PC-3 (cell line): ENCODE measurements around the gene LHFPL6. TPM values are rescaled to one million over a fixed set of nuclear protein-coding genes. Genes with fewer than 3 reads are reported as not detected.

Experiments used
- ATAC-seq: fragments of 200-7000 bp; cut with Tn5 transposase; 2 replicates; pipeline ENCODE4 v1.9.1; 2020; ENCODE audit warnings: mild to moderate bottlenecking, moderate library complexity
- BruUV-seq: library from RNA; stranded (reverse); fragments of 400-500 nt; replicated peaks from 2 replicates; lab custom pipeline; 2021; lab: Mats Ljungman, UMichigan
- CTCF ChIA-PET: fragments of 300-600 bp; sonication (Branson Sonifier 250); formaldehyde crosslinking; loops from one replicate; lab custom pipeline; 2022; ENCODE audit warnings: antibody characterized with exemption; lab: Charles Lee
- POLR2A ChIA-PET: fragments of 300-600 bp; sonication (Branson Sonifier 250); formaldehyde crosslinking; loops from one replicate; lab custom pipeline; 2022; ENCODE audit warnings: antibody characterized with exemption; ENCODE audit not compliant: unreplicated experiment; lab: Charles Lee
- DNase-seq: peaks from one replicate; pipeline ENCODE4 v3.0.0-alpha.2; 2015
- H2AFZ ChIP-seq: fragments of 300-600 bp; sonication (generic); 2 replicates; pipeline ENCODE4 v1.6.0; 2016; ENCODE audit warnings: antibody characterized with exemption, low read length
- H3F3A ChIP-seq: fragments of 300-600 bp; sonication (generic); one replicate; pipeline ENCODE4 v1.6.0; 2017; ENCODE audit warnings: antibody characterized with exemption, low read length, control low read depth, mild to moderate bottlenecking; ENCODE audit not compliant: unreplicated experiment
- H3K27ac ChIP-seq: fragments of 300-600 bp; sonication (generic); 2 replicates; pipeline ENCODE4 v1.5.1; 2016; ENCODE audit warnings: mild to moderate bottlenecking, low read length
- H3K27me3 ChIP-seq: fragments of 300-600 bp; sonication (generic); 2 replicates; pipeline ENCODE4 v1.6.1; 2016; ENCODE audit warnings: low read length, mixed read lengths
- H3K36me3 ChIP-seq: fragments of 300-600 bp; sonication (generic); 2 replicates; pipeline ENCODE4 v1.6.1; 2016; ENCODE audit warnings: low read depth, mixed run types, low read length, mixed read lengths
- H3K4me1 ChIP-seq: fragments of 300-600 bp; sonication (generic); 2 replicates; pipeline ENCODE4 v1.5.1; 2016; ENCODE audit warnings: low read length; ENCODE audit not compliant: insufficient read depth
- H3K4me2 ChIP-seq: fragments of 300-600 bp; sonication (generic); 2 replicates; pipeline ENCODE4 v1.6.0; 2016; ENCODE audit warnings: low read length
- H3K4me3 ChIP-seq: fragments of 300-600 bp; sonication (generic); 2 replicates; pipeline ENCODE4 v1.5.1; 2016; ENCODE audit warnings: mild to moderate bottlenecking, low read length, mixed read lengths
- H3K79me2 ChIP-seq: fragments of 300-600 bp; sonication (generic); 2 replicates; pipeline ENCODE4 v1.6.1; 2017; ENCODE audit warnings: low read length, mixed read lengths
- H3K9ac ChIP-seq: fragments of 300-600 bp; sonication (generic); 2 replicates; pipeline ENCODE4 v1.6.0; 2016; ENCODE audit warnings: mild to moderate bottlenecking, low read length
- H3K9me2 ChIP-seq: fragments of 300-600 bp; sonication (generic); replicated peaks from 2 replicates; pipeline ENCODE4 v1.6.1; 2016; ENCODE audit warnings: mixed run types, low read length, mixed read lengths
- H3K9me3 ChIP-seq: fragments of 300-600 bp; sonication (generic); 2 replicates; pipeline ENCODE4 v1.6.1; 2016; ENCODE audit warnings: low read length, mixed read lengths
- H4K20me1 ChIP-seq: fragments of 300-600 bp; sonication (generic); 2 replicates; pipeline ENCODE4 v1.6.1; 2016; ENCODE audit warnings: low read length, mixed read lengths
- EZH2 ChIP-seq: fragments of 300-600 bp; sonication (generic); IDR thresholded peaks from one replicate; pipeline ENCODE4 v1.6.1; 2017; ENCODE audit warnings: antibody characterized with exemption, mild to moderate bottlenecking, low read length; ENCODE audit not compliant: unreplicated experiment
- EZH2phosphoT487 ChIP-seq: fragments of 300-600 bp; sonication (generic); IDR thresholded peaks from 2 replicates; pipeline ENCODE4 v1.6.1; 2018; ENCODE audit warnings: mild to moderate bottlenecking, antibody characterized with exemption, low read length, borderline replicate concordance
- intact Hi-C: fragments of 100-400 bp; cut with micrococcal nuclease; formaldehyde crosslinking; loops from 2 replicates; pipeline ENCODE4 v1.9.0; 2023
- total RNA-seq: library from RNA; depleted of rRNA; stranded (reverse); fragments of >200 nt; gene quantifications from 2 replicates; pipeline ENCODE4 v1.2.3, GENCODE V29; 2014
- TF ChIP-seq, protein P1 (sequence below): fragments of 300-600 bp; sonication (generic); conservative IDR thresholded peaks from 2 replicates; pipeline ENCODE4 v1.5.1; 2017; ENCODE audit warnings: antibody characterized with exemption, low read depth, mild to moderate bottlenecking, low read length

Gene LHFPL6
- total RNA-seq, 1 experiment from 2014 or later, result 7.8 TPM

DNA sequence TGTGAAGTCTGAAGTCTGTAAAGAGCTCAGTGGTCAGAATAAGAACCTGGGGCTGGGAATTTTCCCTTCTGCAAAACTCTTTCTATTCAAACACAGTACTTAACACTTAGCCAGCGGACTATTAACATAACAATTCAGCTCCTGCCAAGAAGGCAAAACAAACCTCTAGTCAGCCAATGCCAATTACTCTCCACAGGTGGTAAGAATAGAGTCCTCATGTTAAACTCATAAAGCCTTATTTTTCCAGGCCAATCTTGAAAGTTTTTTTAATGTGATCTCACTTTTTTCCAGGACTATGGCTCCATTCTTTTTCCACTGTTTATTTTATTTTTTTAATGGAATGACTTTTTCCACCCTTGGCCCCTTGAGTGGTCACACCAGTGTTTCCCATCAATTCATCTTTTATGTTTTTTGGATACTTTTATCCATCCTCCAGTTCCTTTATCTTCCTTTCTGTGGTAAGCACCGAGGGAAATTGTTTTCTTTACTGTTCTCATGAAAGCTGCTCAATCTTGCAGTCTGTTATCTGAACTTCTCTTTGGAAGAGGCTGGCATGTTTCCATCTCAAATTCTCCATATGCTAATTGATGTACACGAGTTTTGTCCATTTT, 217.3 kb downstream of the LHFPL6 start:
- no peak overlapping the region for H2AFZ ChIP-seq
- H3K9ac ChIP-seq, result no peak overlapping the region
- CTCF ChIA-PET, result no interaction called here
- no peaks in the 10 kb centered on the region for H3F3A ChIP-seq
- intact Hi-C loops, result no loop called here
- DNase-seq (no peak), ATAC-seq (no peak)
- H3K4me1 ChIP-seq, result no peaks in the 10 kb centered on the region
- no peak overlapping the region for H3K4me3 ChIP-seq
- H4K20me1 ChIP-seq, result no peaks in the 10 kb centered on the region
- POLR2A ChIA-PET, result no interaction called here
- BruUV-seq, result no TSS peak
- TF ChIP-seq, protein P1, sequence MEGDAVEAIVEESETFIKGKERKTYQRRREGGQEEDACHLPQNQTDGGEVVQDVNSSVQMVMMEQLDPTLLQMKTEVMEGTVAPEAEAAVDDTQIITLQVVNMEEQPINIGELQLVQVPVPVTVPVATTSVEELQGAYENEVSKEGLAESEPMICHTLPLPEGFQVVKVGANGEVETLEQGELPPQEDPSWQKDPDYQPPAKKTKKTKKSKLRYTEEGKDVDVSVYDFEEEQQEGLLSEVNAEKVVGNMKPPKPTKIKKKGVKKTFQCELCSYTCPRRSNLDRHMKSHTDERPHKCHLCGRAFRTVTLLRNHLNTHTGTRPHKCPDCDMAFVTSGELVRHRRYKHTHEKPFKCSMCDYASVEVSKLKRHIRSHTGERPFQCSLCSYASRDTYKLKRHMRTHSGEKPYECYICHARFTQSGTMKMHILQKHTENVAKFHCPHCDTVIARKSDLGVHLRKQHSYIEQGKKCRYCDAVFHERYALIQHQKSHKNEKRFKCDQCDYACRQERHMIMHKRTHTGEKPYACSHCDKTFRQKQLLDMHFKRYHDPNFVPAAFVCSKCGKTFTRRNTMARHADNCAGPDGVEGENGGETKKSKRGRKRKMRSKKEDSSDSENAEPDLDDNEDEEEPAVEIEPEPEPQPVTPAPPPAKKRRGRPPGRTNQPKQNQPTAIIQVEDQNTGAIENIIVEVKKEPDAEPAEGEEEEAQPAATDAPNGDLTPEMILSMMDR, result no peak
- TF ChIP-seq EZH2phosphoT487 (no peak), EZH2 (no peak)
- H3K79me2 ChIP-seq, result no peaks in the 10 kb centered on the region
- no peak overlapping the region for H3K27ac ChIP-seq
- H3K9me3 ChIP-seq, result no peaks in the 10 kb centered on the region
- H3K36me3 ChIP-seq, result no peaks in the 10 kb centered on the region
- no peaks in the 10 kb centered on the region for H3K9me2 ChIP-seq
- H3K27me3 ChIP-seq, result no peaks in the 10 kb centered on the region
- H3K4me2 ChIP-seq, result no peak overlapping the region

DNA sequence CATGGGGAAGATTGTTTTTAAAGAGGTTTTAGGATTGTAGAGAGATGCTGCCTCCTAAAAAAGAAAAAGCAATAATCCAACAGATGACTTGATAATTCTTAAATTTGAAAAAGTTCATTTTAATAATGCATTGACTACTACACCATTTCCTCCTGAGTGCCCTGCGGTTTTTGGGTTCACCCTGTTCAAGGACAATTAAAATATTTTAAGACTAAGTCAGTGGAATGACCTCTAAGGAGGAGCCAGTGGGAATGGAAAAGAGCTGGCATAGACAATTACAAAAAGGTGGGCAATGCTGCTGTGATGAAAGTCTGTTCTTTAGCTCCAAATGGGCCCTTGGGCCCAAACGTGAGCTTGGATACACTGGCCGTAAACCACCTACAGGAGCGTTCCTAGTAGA, 217.8 kb downstream of the LHFPL6 start:
- no peak overlapping the region for H3K27ac ChIP-seq
- no peaks in the 10 kb centered on the region for H3K79me2 ChIP-seq
- BruUV-seq, result no TSS peak
- no peaks in the 10 kb centered on the region for H3K4me1 ChIP-seq
- TF ChIP-seq, protein P1, result no peak
- TF ChIP-seq EZH2phosphoT487, result no peak
- TF ChIP-seq EZH2, result no peak
- no peaks in the 10 kb centered on the region for H3K36me3 ChIP-seq
- ChIA-PET POLR2A (no interaction called here), CTCF (no interaction called here)
- H3K9me2 ChIP-seq, result no peaks in the 10 kb centered on the region
- no peak overlapping the region for H3K4me3 ChIP-seq
- no peaks in the 10 kb centered on the region for H3F3A ChIP-seq
- DNase-seq, result no peak
- no peaks in the 10 kb centered on the region for H4K20me1 ChIP-seq
- H3K9ac ChIP-seq, result no peak overlapping the region
- H3K27me3 ChIP-seq, result no peaks in the 10 kb centered on the region
- H3K4me2 ChIP-seq, result no peak overlapping the region
- no peaks in the 10 kb centered on the region for H3K9me3 ChIP-seq
- ATAC-seq, result no peak
- no peak overlapping the region for H2AFZ ChIP-seq
- intact Hi-C loops, result no loop called here

DNA sequence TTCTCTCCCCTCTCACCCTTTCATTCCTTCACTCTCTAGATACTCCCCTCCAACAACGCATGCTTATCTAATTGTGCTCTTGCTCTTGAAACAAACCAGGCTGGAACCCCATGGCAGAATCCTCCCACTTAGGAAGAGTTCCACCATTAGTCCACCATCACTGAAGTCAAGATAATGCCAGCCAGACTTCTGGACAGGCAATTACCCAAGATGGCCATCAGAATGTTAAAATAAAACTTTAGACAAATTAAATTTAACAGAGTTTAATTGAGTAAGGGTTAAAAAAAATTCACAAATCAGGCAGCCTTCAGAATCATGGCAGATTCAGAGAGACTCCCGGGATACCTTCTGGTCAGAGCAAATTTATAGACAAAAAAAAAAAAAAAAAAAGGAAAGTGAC, 221.5 kb downstream of the LHFPL6 start:
- Histone ChIP-seq H3K27ac (no peak overlapping the region), H3K79me2 (no peaks in the 10 kb centered on the region)
- CTCF ChIA-PET, result no interaction called here

More for the DNA sequence above, 221.5 kb downstream of the LHFPL6 start:
- Histone ChIP-seq H3K9ac (no peak overlapping the region), H2AFZ (no peak overlapping the region), H3K4me1 (no peaks in the 10 kb centered on the region), H3K4me3 (no peak overlapping the region), H4K20me1 (no peaks in the 10 kb centered on the region), H3K9me3 (no peaks in the 10 kb centered on the region), H3K4me2 (no peak overlapping the region), H3K9me2 (no peaks in the 10 kb centered on the region), H3F3A (no peaks in the 10 kb centered on the region), H3K36me3 (no peaks in the 10 kb centered on the region), H3K27me3 (no peaks in the 10 kb centered on the region)
- no TSS peak for BruUV-seq
- DNase-seq (no peak), ATAC-seq (no peak)
- POLR2A ChIA-PET, result no interaction called here
- TF ChIP-seq EZH2phosphoT487 (no peak), EZH2 (no peak)
- TF ChIP-seq, protein P1, result no peak
- intact Hi-C loops, result no loop called here
